A204.1 (cell line): ENCODE measurements around the gene LDLRAD3.

Source experiments
- FAIRE-seq: peaks from 2 replicates; lab custom pipeline; 2012; peaks lifted over from hg19 to GRCh38; lab: Jason Lieb, UNC

The LDLRAD3 gene

DNA sequence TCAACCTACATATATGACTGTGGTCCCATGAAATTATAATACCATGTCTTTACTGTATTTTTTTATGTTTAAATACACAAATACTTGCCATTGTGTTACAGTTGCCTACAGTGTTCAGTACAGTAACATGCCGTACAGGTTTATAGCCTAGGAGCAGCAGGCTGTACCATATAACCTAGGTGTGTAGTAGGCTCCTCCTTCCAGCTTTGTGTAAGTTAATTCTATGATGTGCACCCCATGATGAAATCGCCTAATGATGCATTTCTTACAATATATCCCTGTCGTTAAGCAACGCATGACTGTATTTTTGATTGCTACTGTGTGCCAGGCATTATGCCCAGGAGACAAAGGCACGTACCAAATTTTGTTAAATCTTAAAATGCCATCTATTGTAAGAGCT is 163.7 kb downstream of the LDLRAD3 start:
- no peak for FAIRE-seq

DNA sequence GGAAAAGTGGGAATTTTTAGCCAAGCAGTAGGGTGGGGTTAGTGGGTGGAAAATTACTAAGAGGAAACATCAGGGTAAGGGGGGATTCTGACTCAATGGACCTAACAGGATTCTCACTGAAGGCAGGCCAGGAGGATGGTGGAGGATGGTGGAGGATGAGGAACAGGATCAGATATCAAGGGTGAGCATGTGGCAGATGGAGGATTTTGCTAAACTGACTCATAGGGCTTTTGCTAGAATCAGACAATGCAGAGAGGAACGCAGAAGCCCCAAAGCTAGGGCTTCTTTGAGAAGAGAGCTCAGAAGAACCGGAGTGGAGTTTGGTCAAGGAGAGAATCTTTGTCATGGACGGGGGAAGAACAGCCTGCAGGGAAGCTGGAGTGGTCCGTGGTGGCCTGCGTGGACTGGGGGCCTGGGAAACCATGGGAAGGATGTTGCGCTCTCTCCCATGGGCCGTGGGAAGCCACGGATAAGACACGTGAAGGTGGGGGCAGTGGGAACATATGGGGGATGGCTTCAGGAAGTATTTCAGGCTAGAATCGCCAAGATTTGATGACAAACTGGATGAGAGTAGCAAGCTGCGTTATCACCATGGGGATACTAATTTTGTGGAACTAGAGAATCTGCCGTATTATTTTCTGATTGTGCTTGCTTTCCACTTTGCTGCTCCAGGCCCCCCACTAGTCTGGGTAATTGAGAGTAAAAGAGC is 165.2 kb downstream of the LDLRAD3 start:
- FAIRE-seq, result no peak

DNA sequence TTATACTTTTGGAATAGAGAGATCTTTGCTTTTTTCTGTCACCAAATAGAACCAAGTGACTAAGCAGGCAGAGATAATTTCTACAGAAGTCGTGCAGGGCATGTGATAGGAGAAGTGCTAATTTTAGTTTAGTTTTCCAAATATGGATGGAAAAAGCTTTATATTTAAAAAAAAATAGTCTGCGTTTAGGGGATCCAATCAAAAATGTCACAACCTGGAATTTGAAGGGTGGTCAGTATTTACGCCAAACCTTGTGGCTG is 165.7 kb downstream of the LDLRAD3 start:
- FAIRE-seq, result no peak

- FAIRE-seq, result no peak
Observed at GRCh38 chr11:36109850-36110606, 166.2 kb downstream of the LDLRAD3 start.

DNA sequence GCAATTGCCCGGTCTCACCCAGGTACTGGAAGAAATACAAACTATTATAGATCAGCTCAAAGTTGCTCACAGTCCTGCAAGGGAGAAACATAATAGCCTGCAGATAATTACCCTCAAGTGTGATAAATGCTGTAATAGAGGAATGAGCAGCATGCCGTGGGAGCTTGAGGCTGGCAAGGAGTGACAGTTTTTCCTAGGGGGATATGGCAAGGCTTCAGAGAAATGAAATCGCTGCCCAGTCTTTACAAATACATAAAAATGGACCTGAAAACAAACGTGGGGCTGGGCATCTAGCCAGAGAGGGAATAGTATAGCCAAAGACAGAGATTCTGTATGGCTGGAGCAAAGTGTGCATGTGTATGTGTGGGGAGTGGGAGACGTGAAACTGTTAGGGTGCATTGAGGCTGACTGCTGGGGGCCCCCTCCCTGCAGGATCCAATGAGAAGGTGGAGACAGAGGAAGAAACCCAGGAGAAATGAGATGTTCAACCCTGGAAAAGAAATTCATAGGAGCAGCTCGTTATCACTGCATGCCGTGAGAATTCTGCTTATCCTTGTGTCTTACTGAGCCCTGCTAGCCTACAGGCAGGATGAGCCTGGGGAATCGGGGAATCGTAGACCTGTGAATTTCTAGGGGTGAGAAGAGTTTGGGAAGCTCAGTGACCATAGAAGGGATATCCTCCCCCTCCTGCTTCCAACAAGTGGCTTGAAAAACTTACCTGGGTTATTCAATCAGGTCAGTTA is 167.0 kb downstream of the LDLRAD3 start:
- FAIRE-seq, result no peak

GRCh38 chr11:36114095-36114494 is 170.2 kb downstream of the LDLRAD3 start:
- no peak for FAIRE-seq

DNA sequence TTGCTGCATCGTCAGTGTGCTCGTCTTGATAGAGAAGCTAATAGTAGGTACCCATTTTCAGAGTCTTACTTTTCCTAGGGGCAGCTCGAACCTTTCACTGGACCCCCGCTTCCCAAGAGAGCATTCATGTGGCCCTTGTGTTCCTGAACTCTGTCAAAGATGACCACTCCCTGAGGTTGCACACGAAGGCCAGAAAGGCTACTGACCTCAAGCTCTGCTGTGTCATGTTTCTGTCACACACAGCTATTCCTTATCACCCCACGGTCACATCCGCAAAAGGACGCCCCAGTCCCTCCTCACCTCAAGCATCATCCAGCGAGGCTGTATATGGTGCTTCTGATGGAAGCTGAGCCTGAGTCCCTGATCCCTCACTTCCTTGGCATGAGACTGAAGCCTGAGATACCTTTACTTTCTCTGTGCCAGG is 171.5 kb downstream of the LDLRAD3 start:
- FAIRE-seq, result no peak

GRCh38 chr11:36116161-36116560 is 172.3 kb downstream of the LDLRAD3 start:
- FAIRE-seq, result no peak

- FAIRE-seq, result no peak
Observed at GRCh38 chr11:36118084-36118483, 174.2 kb downstream of the LDLRAD3 start.

GRCh38 chr11:36119300-36119699 is 175.4 kb downstream of the LDLRAD3 start:
- FAIRE-seq, result no peak

GRCh38 chr11:36121054-36121453 is 177.2 kb downstream of the LDLRAD3 start:
- no peak for FAIRE-seq

- no peak for FAIRE-seq
Observed at GRCh38 chr11:36122671-36123070, 178.8 kb downstream of the LDLRAD3 start.

DNA sequence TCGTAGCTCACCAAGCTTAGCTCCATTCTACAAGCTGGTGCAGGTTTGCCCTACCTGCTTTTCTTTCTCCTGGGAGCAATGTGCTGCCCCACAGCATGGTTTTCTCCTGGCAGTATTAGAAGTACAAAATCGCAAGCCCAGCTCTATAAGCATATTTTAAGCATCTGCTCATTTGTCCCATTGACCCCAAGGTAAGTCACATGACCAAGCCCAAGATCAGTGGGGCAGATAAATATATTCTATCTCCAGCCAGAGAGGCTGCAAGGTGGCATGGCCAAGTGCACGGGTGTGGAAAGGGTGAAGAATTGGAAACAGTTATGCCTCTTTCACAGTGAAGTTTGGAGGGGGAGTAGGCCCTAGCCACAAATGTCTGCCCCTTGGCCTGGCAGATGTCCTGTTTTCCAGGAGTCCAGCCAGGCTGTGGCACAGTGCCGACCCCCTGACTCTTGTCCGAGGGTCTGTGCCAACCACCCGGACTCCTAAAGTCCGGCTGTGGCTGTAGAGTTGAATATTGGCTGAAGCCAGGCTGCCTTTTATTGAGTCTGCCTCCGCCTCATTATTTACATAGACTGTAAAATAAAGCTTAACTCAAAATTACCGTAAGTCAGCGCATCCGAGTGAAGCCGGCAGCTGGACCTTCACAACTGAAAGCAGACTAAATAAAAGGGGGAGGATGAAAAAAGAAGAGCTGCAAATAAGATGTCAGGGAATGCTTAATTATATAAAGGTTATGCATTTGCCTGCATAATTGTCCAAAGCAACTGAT is 179.7 kb downstream of the LDLRAD3 start:
- no peak for FAIRE-seq

- FAIRE-seq, result no peak
Observed at GRCh38 chr11:36126678-36127077, 182.8 kb downstream of the LDLRAD3 start.

GRCh38 chr11:36127550-36127949 is 183.7 kb downstream of the LDLRAD3 start:
- FAIRE-seq, result no peak

DNA sequence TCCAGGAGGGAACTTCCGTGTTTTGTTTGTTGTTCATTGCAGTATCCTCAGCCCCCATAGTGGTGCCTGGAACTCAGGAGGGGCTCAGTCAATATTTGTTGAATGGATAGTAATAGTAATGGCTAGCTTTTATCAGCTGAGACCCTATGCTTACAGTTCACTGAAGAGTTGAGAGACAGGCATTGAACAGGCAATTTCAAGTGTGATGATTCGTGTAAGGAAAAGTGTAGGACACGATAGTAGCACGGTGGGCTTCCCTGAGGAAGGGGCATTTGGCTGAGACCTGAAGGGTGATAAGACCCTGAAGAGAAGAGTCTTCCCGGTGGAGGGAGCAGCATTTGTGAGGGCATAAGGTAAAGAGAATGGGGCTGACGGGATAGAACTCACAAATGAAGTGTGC is 186.1 kb downstream of the LDLRAD3 start:
- FAIRE-seq, result no peak

- FAIRE-seq, result no peak
Observed at GRCh38 chr11:36130401-36130800, 186.5 kb downstream of the LDLRAD3 start.

DNA sequence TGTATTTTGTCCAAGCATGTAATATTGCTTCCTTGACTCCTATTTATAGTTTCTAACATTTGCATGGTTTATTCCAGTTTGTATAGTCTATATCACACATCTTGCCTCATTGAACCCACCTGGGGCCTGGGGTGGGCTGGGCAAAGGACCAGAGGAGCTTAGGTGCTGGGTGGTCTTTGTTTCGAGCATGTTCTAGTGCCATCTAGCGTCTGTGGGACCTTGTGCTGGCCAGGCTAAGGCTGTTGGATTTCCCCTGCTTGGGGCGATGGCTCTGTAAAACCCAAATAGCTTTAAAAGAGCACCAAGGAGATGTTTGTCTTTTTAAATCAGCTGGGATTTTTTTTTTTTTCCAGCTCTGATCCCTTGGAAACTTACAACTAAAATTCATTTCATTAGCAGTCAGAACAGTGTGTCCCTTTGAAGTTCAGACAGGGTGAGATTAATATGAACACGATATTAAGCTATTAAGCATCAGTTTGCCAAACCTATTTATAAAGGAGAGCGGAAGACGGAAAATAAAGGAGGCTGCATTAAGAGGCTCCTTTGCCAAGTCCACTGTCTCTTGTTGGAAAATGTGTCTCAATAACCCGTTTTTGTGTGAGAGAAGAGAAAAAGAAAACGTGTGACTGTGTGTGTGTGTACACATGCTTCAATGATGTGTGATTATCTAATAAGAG is 188.0 kb downstream of the LDLRAD3 start:
- FAIRE-seq, result no peak

GRCh38 chr11:36132940-36133339 is 189.1 kb downstream of the LDLRAD3 start:
- FAIRE-seq, result no peak

DNA sequence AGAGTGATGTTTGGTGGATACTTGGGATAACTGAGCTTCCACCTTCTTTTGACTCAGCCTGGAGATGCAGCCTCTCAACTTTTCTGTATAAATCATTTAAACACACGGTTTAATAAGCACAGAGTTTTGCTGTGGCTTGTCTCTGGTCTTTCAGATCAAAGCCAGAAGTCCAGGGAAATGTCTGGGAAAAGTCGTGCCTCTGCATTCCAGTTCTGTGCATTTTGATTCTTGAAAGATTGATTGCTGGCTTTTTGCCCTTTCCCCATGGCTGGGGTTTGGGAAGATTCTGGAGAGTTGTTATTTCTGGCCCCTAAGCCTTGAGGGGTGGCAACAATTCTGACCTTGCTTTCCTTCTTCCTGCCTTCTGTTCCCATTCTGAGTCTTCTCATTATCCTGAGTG is 191.2 kb downstream of the LDLRAD3 start:
- FAIRE-seq, result no peak

DNA sequence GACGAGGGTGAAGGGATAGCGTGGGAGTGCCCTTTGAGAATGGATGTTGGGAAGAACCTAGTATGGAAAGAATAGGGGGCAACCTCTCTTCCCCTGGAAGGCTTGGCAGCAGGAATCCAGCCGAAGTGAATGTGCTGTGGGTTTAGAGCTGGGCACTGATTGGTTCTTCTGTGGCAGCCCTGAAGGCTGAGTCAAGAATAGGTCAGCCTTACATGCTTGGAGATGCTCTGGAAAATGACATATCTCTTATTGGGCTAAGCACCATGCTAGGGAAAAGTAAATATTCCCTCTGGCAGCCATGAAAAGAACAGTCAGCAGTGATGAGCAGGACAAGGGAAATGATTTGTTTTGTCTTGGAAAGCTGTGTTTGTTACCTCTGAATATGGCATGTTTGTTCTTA is 195.9 kb downstream of the LDLRAD3 start:
- no peak for FAIRE-seq
